Stomach smooth muscle (tissue), 2 donors: ENCODE results near the gene CALHM3.
"Not testable (repeated sequence)": the region's sequence is repeated elsewhere in the genome, so short reads cannot be mapped to it uniquely, and the experiment has no call there.

Source experiments
- H3K27ac ChIP-seq: one replicate; pipeline ENCODE4 v1.7.0; 2013; ENCODE audit warnings: mild to moderate bottlenecking, low read length, inconsistent platforms
- H3K27me3 ChIP-seq, 2 donors: one replicate each; pipeline ENCODE4 v1.7.0; 2013; ENCODE audit warnings: low read length in 2 of 2; ENCODE audit not compliant: insufficient read depth in 2 of 2, control insufficient read depth in 1 of 2
- H3K36me3 ChIP-seq, 2 donors: one replicate each; pipeline ENCODE4 v1.7.0; 2013; ENCODE audit warnings: low read length in 2 of 2; ENCODE audit not compliant: control insufficient read depth in 2 of 2, insufficient read depth in 2 of 2
- H3K4me1 ChIP-seq: one replicate; pipeline ENCODE4 v1.7.0; 2013; ENCODE audit warnings: low read length; ENCODE audit not compliant: control insufficient read depth, insufficient read depth
- H3K4me3 ChIP-seq, 2 donors: one replicate each; pipeline ENCODE4 v1.7.0; 2013; ENCODE audit warnings: low read length in 2 of 2
- H3K9ac ChIP-seq, 2 donors: one replicate each; pipeline ENCODE4 v1.7.0; 2013; ENCODE audit warnings: low read length in 2 of 2, mild to moderate bottlenecking in 1 of 2
- H3K9me3 ChIP-seq, 2 donors: one replicate each; pipeline ENCODE4 v1.7.0; 2013; ENCODE audit warnings: low read length in 2 of 2; ENCODE audit not compliant: control insufficient read depth in 2 of 2
- donor health status: healthy.
- donor health status: Pancreatic carcinoma.

The CALHM3 gene

GRCh38 chr10:103491729-103492364, 12.8 kb upstream of the CALHM3 start:
- Histone ChIP-seq H3K9ac (no peak overlapping the region), H3K9me3 (no peaks in the 10 kb centered on the region), H3K27me3 (peaks cover 23 to 27% of the 10 kb centered on the region in 2 donors), H3K4me1 (peaks cover 13% of the 10 kb centered on the region), H3K27ac (no peak overlapping the region), H3K36me3 (no peaks in the 10 kb centered on the region), H3K4me3 (no peak overlapping the region)

DNA sequence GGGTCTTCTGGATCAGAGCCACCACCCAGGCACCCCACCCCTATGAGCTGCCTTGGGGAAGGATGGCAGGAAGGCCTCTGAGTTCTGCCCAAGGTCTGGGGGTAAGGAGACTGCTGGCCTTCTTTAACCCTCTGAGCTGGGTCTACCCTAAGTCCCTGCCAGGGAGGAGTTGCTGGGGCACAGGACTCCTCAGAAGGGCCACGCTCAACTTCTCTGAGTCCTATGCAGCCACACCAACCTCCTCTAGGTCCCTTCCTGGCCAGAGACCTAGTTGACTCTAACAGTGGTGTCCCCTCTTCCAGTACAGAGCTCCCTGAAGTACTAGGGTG, 11.9 kb upstream of the CALHM3 start:
- H3K9me3 ChIP-seq: no peaks in the 10 kb centered on the region
- no peak overlapping the region for H3K9ac ChIP-seq
- H3K4me1 ChIP-seq: peaks cover 13% of the 10 kb centered on the region

DNA sequence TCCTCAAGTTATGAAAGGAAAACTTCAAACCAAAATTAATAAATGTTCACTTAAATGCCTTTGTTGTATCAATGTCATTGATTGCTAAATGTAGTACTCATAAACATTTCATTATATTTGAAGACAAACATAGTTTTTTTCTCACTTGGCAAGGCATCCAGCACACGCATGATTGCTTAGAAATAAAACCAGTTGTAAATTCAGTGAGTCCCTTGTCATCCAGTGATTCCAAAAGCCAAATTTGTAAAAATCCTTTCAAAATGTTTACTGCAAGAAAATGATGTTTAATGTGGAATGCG, 8.3 kb upstream of the CALHM3 start:
- peaks cover 2% of the 10 kb centered on the region for H3K4me1 ChIP-seq
- peaks cover 0 to 2% of the 10 kb centered on the region in 2 donors for H3K27me3 ChIP-seq
- H3K4me3 ChIP-seq: no peak overlapping the region
- no peak overlapping the region for H3K9ac ChIP-seq
- no peak overlapping the region for H3K27ac ChIP-seq
- H3K36me3 ChIP-seq: no peaks in the 10 kb centered on the region
- no peaks in the 10 kb centered on the region for H3K9me3 ChIP-seq

More for the DNA sequence above, 11.9 kb upstream of the CALHM3 start:
- Histone ChIP-seq H3K36me3 (no peaks in the 10 kb centered on the region), H3K27ac (no peak overlapping the region), H3K27me3 (peaks cover 23 to 27% of the 10 kb centered on the region in 2 donors), H3K4me3 (no peak overlapping the region)

- not testable (repeated sequence) for H3K4me1 ChIP-seq, H3K27ac ChIP-seq, H3K4me3 ChIP-seq, H3K9me3 ChIP-seq, H3K9ac ChIP-seq, H3K27me3 ChIP-seq, H3K36me3 ChIP-seq
Observed at GRCh38 chr10:103486635-103487409, 7.8 kb upstream of the CALHM3 start.

DNA sequence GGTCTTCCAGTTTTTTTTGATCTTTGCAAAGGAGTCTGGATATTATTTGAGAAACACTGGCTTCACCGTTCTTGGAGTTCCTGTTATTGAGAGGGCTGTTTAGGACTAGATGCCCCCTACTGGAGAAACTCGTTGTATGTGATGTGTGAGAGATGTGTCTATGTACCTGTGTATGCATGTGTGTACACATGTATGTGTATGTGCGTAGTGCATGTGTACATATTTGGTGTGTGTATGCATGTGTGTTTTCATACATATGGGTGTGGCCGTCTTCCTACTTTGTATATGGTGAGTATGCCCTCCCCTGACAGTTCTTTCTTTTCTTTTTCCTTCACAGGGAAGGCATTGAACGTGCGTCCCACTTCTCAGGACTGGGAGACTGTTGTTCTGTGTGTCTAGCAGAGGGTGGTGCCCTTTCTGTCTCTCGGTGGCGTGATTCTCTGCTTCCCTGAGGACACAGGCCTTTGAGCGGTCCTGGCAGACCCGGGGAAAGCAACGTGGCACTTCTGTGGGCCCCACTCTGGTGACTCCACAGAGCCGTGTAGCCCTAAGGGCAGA, 3.0 kb upstream of the CALHM3 start:
- H3K4me1 ChIP-seq: peaks cover 2% of the 10 kb centered on the region
- no peaks in the 10 kb centered on the region for H3K27me3 ChIP-seq
- no peaks in the 10 kb centered on the region for H3K36me3 ChIP-seq
- no peaks in the 10 kb centered on the region for H3K9me3 ChIP-seq
- H3K27ac ChIP-seq: no peak overlapping the region
- H3K9ac ChIP-seq: no peak overlapping the region
- H3K4me3 ChIP-seq: no peak overlapping the region

- Histone ChIP-seq H3K4me3 (no peak overlapping the region), H3K27me3 (no peaks in the 10 kb centered on the region), H3K9ac (no peak overlapping the region), H3K4me1 (no peaks in the 10 kb centered on the region), H3K36me3 (no peaks in the 10 kb centered on the region), H3K9me3 (no peaks in the 10 kb centered on the region), H3K27ac (no peak overlapping the region)
Observed at GRCh38 chr10:103480521-103480920, 1.5 kb upstream of the CALHM3 start.

DNA sequence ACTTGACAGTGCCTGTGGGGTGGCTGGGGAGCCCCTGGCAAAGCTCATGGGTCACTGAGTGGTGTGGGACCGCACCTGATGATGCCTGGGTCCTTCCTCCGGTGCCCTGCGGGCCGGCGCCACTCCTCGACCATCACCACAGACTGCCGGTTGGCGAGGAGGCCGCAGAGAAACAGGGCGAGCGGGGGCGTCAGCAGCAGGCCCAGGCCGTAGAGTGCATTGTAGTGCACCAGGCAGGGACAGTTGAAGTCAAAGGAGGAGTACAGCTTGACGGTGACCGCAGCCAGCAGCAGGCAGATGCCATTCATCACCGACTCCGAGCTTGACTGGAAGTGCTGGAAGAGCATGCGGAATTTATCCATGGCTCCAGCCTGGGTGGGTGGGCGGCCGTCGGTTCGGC, 369 bp downstream of the CALHM3 start:
- Histone ChIP-seq H3K4me3 (no peak overlapping the region), H3K9ac (no peak overlapping the region), H3K4me1 (no peaks in the 10 kb centered on the region)

GRCh38 chr10:103476046-103476768, 2.8 kb downstream of the CALHM3 start:
- Histone ChIP-seq H3K27me3 (peaks cover 0 to 2% of the 10 kb centered on the region in 2 donors), H3K36me3 (no peaks in the 10 kb centered on the region), H3K4me3 (no peak overlapping the region), H3K27ac (no peak overlapping the region), H3K9ac (no peak overlapping the region), H3K4me1 (no peaks in the 10 kb centered on the region), H3K9me3 (no peaks in the 10 kb centered on the region)

More for the DNA sequence above, 369 bp downstream of the CALHM3 start:
- Histone ChIP-seq H3K36me3 (no peaks in the 10 kb centered on the region), H3K9me3 (no peaks in the 10 kb centered on the region), H3K27me3 (peaks cover 0 to 2% of the 10 kb centered on the region in 2 donors), H3K27ac (no peak overlapping the region)

- no peak overlapping the region for H3K9ac ChIP-seq
- no peaks in the 10 kb centered on the region for H3K4me1 ChIP-seq
- no peaks in the 10 kb centered on the region for H3K36me3 ChIP-seq
- H3K9me3 ChIP-seq: no peaks in the 10 kb centered on the region
- no peak overlapping the region for H3K4me3 ChIP-seq
- H3K27me3 ChIP-seq: peaks cover 0 to 2% of the 10 kb centered on the region in 2 donors
- H3K27ac ChIP-seq: no peak overlapping the region
Observed at GRCh38 chr10:103475437-103475836, 3.6 kb downstream of the CALHM3 start.

DNA sequence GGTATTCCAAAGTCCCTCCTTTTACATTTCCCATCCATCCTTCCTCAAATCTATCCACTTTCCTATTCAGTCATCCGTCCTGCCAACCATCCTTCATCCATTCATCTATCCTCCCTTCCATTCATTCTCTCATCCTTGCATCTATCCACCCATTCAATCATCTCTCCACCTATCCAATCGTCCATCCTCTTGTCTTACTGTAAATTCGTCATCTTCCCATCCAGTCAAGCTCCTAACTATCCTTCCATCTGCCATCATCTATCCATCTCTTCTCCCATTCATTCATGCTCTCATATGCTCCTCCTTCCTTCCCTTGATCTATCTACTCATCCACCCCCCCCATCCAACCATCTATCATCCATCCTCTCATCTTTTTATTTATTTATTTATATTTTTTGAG, 5.0 kb downstream of the CALHM3 start:
- Histone ChIP-seq H3K36me3 (no peaks in the 10 kb centered on the region), H3K9me3 (no peaks in the 10 kb centered on the region), H3K27me3 (peaks cover 0 to 2% of the 10 kb centered on the region in 2 donors), H3K27ac (no peak overlapping the region), H3K4me1 (no peaks in the 10 kb centered on the region), H3K9ac (no peak overlapping the region), H3K4me3 (no peak overlapping the region)
